B cell (primary cell): ENCODE data around the gene MOV10L1. TPM values are rescaled to one million over a fixed set of nuclear protein-coding genes. Genes with fewer than 3 reads are reported as not detected.

Experiments
- ATAC-seq: fragments of 200-7000 bp; cut with Tn5 transposase; one replicate; pipeline ENCODE4 v1.10.0; 2021; ENCODE audit warnings: low read depth, mild to moderate bottlenecking, moderate number of reproducible peaks, moderate library complexity
- CTCF ChIA-PET: fragments of 350-600 bp; sonication (Branson Sonifier 250); formaldehyde crosslinking; loops from one replicate; lab custom pipeline; 2021; ENCODE audit warnings: antibody characterized with exemption, inconsistent platforms; lab: Charles Lee
- POLR2A ChIA-PET: fragments of 350-600 bp; sonication (Branson Sonifier 250); formaldehyde crosslinking; loops from one replicate; lab custom pipeline; 2021; ENCODE audit warnings: antibody characterized with exemption; lab: Charles Lee
- DNase-seq: peaks from one replicate; pipeline ENCODE4 v3.0.0; 2013
- H2AFZ ChIP-seq: 2 replicates; pipeline ENCODE4 v1.6.1; 2012; ENCODE audit warnings: mild to moderate bottlenecking, low read depth, low read length; ENCODE audit not compliant: insufficient read depth, poor library complexity, severe bottlenecking
- H3K27ac ChIP-seq, 2 donors: 1 replicate in 1 of 2; 2 replicates in 1 of 2; pipeline ENCODE4 v1.5.1; 2012 to 2013; ENCODE audit warnings: low read length in 2 of 2, mild to moderate bottlenecking in 2 of 2, moderate library complexity in 1 of 2
- H3K27me3 ChIP-seq, 4 experiments: fragments of 200-600 bp in 1 of 4; sonication (generic) in 1 of 4; replicated peaks in 1 of 4; 1 replicate in 2 of 4; 2 replicates in 2 of 4; pipeline versions ENCODE4 v1.6.1 to v1.7.0; 2013 to 2016; ENCODE audit warnings: low read length in 3 of 4, mild to moderate bottlenecking in 2 of 4, mixed read lengths in 1 of 4, moderate library complexity in 1 of 4; ENCODE audit not compliant: insufficient read depth in 4 of 4, control insufficient read depth in 3 of 4; ENCODE audit errors: control extremely low read depth in 1 of 4
- H3K36me3 ChIP-seq, 2 experiments: replicated peaks in 1 of 2; 1 replicate in 1 of 2; 2 replicates in 1 of 2; pipeline versions ENCODE4 v1.6.1 to v1.7.1; 2013; ENCODE audit warnings: low read length in 1 of 2; ENCODE audit not compliant: insufficient read depth in 2 of 2, control insufficient read depth in 1 of 2; ENCODE audit errors: control extremely low read depth in 1 of 2, extremely low read depth in 1 of 2
- H3K4me1 ChIP-seq, 2 donors: fragments of 200-600 bp in 1 of 2; sonication (generic) in 1 of 2; 1 replicate in 1 of 2; 2 replicates in 1 of 2; pipeline versions ENCODE4 v1.5.1 to v1.6.1; 2013 to 2017; ENCODE audit warnings: low read length in 2 of 2; ENCODE audit not compliant: control insufficient read depth in 2 of 2, insufficient read depth in 2 of 2
- H3K4me2 ChIP-seq: replicated peaks from 2 replicates; pipeline ENCODE3; 2012; ENCODE audit warnings: mild to moderate bottlenecking, low read depth, low read length; ENCODE audit not compliant: poor library complexity, severe bottlenecking
- H3K4me3 ChIP-seq, 5 experiments: fragments of 200-600 bp in 1 of 5; sonication (generic) in 1 of 5; 1 replicate in 3 of 5; 2 replicates in 2 of 5; pipeline versions ENCODE4 v1.5.1 to v1.7.0; 2011 to 2016; ENCODE audit warnings: low read length in 4 of 5, mild to moderate bottlenecking in 4 of 5, low read depth in 2 of 5, control low read depth in 1 of 5, moderate library complexity in 1 of 5; ENCODE audit not compliant: insufficient read depth in 1 of 5; ENCODE audit errors: control extremely low read depth in 1 of 5, extremely low read depth in 1 of 5
- H3K79me2 ChIP-seq: fragments of 200-600 bp; sonication (generic); one replicate; pipeline ENCODE4 v1.6.0; 2016; ENCODE audit warnings: low read length; ENCODE audit not compliant: control insufficient read depth, insufficient read depth
- H3K9ac ChIP-seq: fragments of 200-600 bp; sonication (generic); 2 replicates; pipeline ENCODE4 v1.6.1; 2017; ENCODE audit warnings: mild to moderate bottlenecking, low read length, moderate library complexity
- H3K9me3 ChIP-seq, 3 donors: one replicate each; pipeline versions ENCODE4 v1.6.1 to v1.7.1; 2013; ENCODE audit warnings: low read length in 2 of 3; ENCODE audit not compliant: control insufficient read depth in 2 of 3, insufficient read depth in 1 of 3; ENCODE audit errors: control extremely low read depth in 1 of 3
- H4K20me1 ChIP-seq: 2 replicates; pipeline ENCODE4 v1.6.0; 2012; ENCODE audit warnings: mild to moderate bottlenecking, low read length; ENCODE audit not compliant: insufficient read depth, control insufficient read depth, poor library complexity, severe bottlenecking
- H3K27ac Mint-ChIP-seq: one replicate; pipeline ENCODE4 v1.8.0; 2021; ENCODE audit warnings: mixed read lengths
- H3K27me3 Mint-ChIP-seq: one replicate; pipeline ENCODE4 v1.8.0; 2021; ENCODE audit warnings: mixed read lengths
- H3K4me1 Mint-ChIP-seq: one replicate; pipeline ENCODE4 v1.8.0; 2021; ENCODE audit warnings: mixed read lengths
- H3K4me3 Mint-ChIP-seq: one replicate; pipeline ENCODE4 v1.8.0; 2021; ENCODE audit warnings: mixed read lengths
- H3K9me3 Mint-ChIP-seq: one replicate; pipeline ENCODE4 v1.8.0; 2022; ENCODE audit warnings: mixed read lengths; ENCODE audit not compliant: insufficient read depth
- EZH2 ChIP-seq: IDR thresholded peaks from 2 replicates; pipeline ENCODE4 v1.6.1; 2012; ENCODE audit warnings: borderline replicate concordance, low read depth, mild to moderate bottlenecking, moderate library complexity, low read length; ENCODE audit not compliant: insufficient read depth, poor library complexity, severe bottlenecking
- WGBS: methylation state at CpG from one replicate; pipeline ENCODE4 v1.1.5; 2013; ENCODE audit warnings: missing lambda C conversion rate; ENCODE audit not compliant: insufficient coverage; 5-methylcytosine and 5-hydroxymethylcytosine counted together
- intact Hi-C: fragments of 100-400 bp; cut with micrococcal nuclease; formaldehyde crosslinking; loops from one replicate; pipeline ENCODE4 v1.10.0; 2022
- polyA plus RNA-seq: library from polyadenylated mRNA; depleted of rRNA; stranded (reverse); fragments of >200 nt; gene quantifications from 2 replicates; pipeline ENCODE4 v1.2.3, GENCODE V29; 2012
- total RNA-seq, 2 donors: library from RNA; stranded (reverse); fragments of 120-200 nt in 1 of 2; gene quantifications; 1 replicate in 1 of 2; 2 replicates in 1 of 2; pipeline versions ENCODE4 v1.2.3 to v1.2.4, GENCODE V29; 2013 to 2022
- TF ChIP-seq, protein P1 (sequence below): fragments of 200-600 bp; IDR thresholded peaks from one replicate; pipeline ENCODE4 v1.8.0; 2022; ENCODE audit warnings: antibody characterized with exemption, mild to moderate bottlenecking

The MOV10L1 gene
- total and polyA plus RNA-seq, 2 donors (not counting 1 experiment from before 2014, with no cell fraction given), result not detected

GRCh38 chr22:50138041-50138440 lies 48.2 kb downstream of the MOV10L1 start:
- Histone ChIP-seq H3K9me3 (no peaks in the 10 kb centered on the region), H3K4me3 (no peak overlapping the region), H4K20me1 (no peaks in the 10 kb centered on the region), H3K4me2 (no peak overlapping the region), H3K36me3 (no peaks in the 10 kb centered on the region), H3K27me3 (peaks cover 0 to 2% (median 0%) of the 10 kb centered on the region in 4 experiments), H2AFZ (no peak overlapping the region), H3K4me1 (no peaks in the 10 kb centered on the region), H3K27ac (no peak overlapping the region), H3K79me2 (no peaks in the 10 kb centered on the region), H3K9ac (no peak overlapping the region)
- Mint-ChIP-seq H3K9me3 (no peaks in the 10 kb centered on the region), H3K27ac (no peak overlapping the region), H3K4me3 (no peak overlapping the region), H3K4me1 (peaks cover 4% of the 10 kb centered on the region), H3K27me3 (peaks cover 33% of the 10 kb centered on the region)
- intact Hi-C loops, result no loop called here
- no peak for DNase-seq
- ATAC-seq, result no peak
- CTCF ChIA-PET, result no interaction called here
- POLR2A ChIA-PET, result no interaction called here
- no peak for TF ChIP-seq EZH2
- TF ChIP-seq, protein P1, sequence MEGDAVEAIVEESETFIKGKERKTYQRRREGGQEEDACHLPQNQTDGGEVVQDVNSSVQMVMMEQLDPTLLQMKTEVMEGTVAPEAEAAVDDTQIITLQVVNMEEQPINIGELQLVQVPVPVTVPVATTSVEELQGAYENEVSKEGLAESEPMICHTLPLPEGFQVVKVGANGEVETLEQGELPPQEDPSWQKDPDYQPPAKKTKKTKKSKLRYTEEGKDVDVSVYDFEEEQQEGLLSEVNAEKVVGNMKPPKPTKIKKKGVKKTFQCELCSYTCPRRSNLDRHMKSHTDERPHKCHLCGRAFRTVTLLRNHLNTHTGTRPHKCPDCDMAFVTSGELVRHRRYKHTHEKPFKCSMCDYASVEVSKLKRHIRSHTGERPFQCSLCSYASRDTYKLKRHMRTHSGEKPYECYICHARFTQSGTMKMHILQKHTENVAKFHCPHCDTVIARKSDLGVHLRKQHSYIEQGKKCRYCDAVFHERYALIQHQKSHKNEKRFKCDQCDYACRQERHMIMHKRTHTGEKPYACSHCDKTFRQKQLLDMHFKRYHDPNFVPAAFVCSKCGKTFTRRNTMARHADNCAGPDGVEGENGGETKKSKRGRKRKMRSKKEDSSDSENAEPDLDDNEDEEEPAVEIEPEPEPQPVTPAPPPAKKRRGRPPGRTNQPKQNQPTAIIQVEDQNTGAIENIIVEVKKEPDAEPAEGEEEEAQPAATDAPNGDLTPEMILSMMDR, result no peak
- 89% methylated on average over 4 of the region's 4 CpGs for WGBS

DNA sequence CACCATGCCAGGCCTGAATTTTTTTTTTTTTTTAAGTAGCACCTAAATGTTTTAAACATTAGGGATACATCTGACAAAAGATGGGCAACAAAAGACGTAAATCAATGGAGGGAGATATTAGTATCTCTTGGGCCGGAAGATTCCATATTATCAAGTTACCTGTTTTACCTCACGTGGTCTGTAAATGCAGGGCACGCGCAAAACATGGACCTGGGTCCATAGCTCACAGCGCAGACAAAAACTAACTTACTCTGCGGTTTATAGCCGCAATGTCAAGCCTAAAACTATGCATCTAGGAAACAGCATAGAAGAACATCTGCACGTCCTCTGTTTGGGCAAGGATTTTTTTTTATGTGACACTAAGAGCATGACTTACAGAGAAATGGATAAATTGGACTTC lies 49.2 kb downstream of the MOV10L1 start:
- no peaks in the 10 kb centered on the region for H3K4me1 ChIP-seq
- H3K27me3 ChIP-seq, result no peaks in the 10 kb centered on the region
- H3K79me2 ChIP-seq, result no peaks in the 10 kb centered on the region
- no peak for TF ChIP-seq EZH2
- TF ChIP-seq, protein P1, result no peak
- H2AFZ ChIP-seq, result no peak overlapping the region
- no peak for ATAC-seq
- Mint-ChIP-seq H3K9me3 (no peaks in the 10 kb centered on the region), H3K4me1 (peaks cover 4% of the 10 kb centered on the region), H3K27ac (no peak overlapping the region), H3K27me3 (peaks cover 34% of the 10 kb centered on the region), H3K4me3 (no peak overlapping the region)
- no peak overlapping the region for H3K4me2 ChIP-seq
- H3K9me3 ChIP-seq, result no peaks in the 10 kb centered on the region
- DNase-seq, result no peak
- no peaks in the 10 kb centered on the region for H4K20me1 ChIP-seq
- ChIA-PET POLR2A (no interaction called here), CTCF (no interaction called here)
- intact Hi-C loops, result no loop called here
- H3K27ac ChIP-seq, result no peak overlapping the region
- H3K36me3 ChIP-seq, result no peaks in the 10 kb centered on the region
- H3K4me3 ChIP-seq, result no peak overlapping the region
- no peak overlapping the region for H3K9ac ChIP-seq
- WGBS, result 92% methylated on average over 6 of the region's 9 CpGs
